NCI-H1048 (cell line): ENCODE results near the gene DIRAS2.
"Not testable (repeated sequence)": the region's sequence is repeated elsewhere in the genome, so short reads cannot be mapped to it uniquely, and the experiment has no call there.

Experiments used
- DNase-seq: peaks from one replicate; lab custom pipeline; 2025; lab: John Stamatoyannopoulos, UW

Gene DIRAS2, protein sequence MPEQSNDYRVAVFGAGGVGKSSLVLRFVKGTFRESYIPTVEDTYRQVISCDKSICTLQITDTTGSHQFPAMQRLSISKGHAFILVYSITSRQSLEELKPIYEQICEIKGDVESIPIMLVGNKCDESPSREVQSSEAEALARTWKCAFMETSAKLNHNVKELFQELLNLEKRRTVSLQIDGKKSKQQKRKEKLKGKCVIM

GRCh38 chr9:90642570-90643539 lies at the start of gene DIRAS2:
TSS of gene DIRAS2 (minus strand) at chr9:90642824. CDS start at chr9:90613827, 28,997 bp downstream.
- DNase-seq: peak; percentile 29

GRCh38 chr9:90684736-90685135 lies 42.1 kb upstream of the DIRAS2 start:
- DNase-seq: no peak

DNA sequence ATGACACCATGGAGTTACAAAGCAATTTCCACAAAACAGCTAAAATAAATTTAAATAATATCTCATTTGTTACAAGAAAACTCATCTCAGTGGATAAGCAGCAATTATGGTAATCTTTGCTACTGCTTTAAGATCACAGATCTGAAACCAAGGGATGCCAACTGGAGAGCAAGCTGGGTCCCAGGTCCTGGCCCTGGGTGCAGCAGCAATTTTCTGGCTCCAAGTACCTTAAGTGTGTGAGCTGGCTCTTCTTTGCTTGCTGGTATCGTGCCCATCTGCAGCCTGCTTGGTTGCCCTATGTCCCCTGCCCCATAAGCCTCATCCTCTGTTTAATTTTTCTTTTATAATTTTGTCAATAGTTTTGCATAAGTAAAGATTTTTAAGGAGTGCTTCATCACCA lies 41.5 kb upstream of the DIRAS2 start:
- no peak for DNase-seq

GRCh38 chr9:90680534-90680933 lies 37.9 kb upstream of the DIRAS2 start:
- DNase-seq: no peak

DNA sequence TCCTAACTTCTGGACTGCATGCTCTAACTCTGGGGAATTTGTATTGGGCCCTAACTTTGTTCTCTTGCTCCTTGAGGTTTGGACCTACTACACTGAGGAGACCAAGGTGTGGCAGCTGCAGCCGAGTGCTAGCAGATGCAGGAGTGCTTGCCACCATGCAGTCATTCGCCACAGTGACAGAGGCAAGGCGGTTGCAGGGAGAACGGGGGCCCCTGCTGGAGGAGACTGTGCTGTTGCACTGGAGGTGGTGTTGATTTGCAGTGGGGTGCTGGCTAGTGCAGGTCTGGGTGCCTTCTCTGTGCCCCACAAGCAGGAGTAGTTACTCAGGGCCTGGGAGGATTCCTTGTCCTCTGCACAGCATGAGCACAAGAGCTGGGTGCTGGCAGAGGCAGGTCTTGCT lies 22.4 kb upstream of the DIRAS2 start:
- no peak for DNase-seq

DNA sequence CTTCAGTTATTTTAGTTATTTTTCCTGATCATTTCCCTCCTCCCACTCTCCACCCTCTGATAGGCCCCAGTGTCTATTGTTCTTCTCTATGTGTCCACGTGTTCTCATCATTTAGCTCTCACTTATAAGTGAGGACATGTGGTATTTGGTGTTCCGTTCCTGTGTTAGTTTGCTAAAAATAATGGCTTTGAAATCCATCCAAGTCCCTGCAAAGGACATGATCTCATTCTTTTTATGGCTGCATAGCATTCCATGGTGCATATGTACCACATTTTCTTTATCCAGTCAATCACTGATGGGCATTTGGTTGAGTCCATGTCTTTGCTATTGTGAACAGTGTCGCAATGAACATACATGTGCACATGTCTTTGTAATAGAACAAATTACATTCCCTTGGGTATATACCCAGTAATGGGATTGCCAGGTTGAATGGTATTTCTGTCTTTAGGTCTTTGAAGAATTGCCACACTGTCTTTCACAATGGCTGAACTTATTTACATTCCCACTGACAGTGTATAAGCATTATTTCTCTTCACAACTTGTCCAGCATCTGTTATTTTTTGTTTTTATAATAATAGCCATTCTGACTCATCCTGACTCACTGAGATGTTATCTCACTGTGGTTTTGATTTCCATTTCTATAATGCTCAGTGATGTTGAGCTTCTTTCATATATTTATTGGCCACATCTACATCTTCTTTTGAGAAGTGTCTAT lies 17.2 kb upstream of the DIRAS2 start:
- DNase-seq: no peak

- DNase-seq: no peak
Observed at GRCh38 chr9:90658783-90659182, 16.2 kb upstream of the DIRAS2 start.

- DNase-seq: no peak
Observed at GRCh38 chr9:90658181-90658580, 15.6 kb upstream of the DIRAS2 start.

GRCh38 chr9:90656876-90657275 lies 14.3 kb upstream of the DIRAS2 start:
- DNase-seq: not testable (repeated sequence)

DNA sequence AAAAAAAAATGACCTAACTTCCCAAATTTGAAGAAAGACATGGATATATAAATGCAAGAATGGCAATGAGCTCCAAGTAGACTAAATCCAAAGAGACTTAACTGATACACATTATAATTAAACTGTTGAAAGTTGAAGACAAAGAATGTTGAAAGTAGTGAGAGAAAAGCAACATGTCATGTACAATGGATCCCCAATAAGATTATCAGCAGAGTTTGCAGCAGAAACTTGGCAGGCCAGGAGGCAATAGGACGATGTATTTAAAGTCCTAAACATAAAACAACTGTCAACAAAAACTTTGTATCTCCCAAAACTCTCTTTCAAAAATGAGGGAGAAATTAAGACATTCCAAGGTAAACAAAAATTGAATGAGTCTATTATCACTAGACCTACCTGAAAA lies 8.6 kb upstream of the DIRAS2 start:
- no peak for DNase-seq

GRCh38 chr9:90647843-90648242 lies 5.2 kb upstream of the DIRAS2 start:
- no peak for DNase-seq

- DNase-seq: no peak
Observed at GRCh38 chr9:90645721-90646120, 3.1 kb upstream of the DIRAS2 start.

DNA sequence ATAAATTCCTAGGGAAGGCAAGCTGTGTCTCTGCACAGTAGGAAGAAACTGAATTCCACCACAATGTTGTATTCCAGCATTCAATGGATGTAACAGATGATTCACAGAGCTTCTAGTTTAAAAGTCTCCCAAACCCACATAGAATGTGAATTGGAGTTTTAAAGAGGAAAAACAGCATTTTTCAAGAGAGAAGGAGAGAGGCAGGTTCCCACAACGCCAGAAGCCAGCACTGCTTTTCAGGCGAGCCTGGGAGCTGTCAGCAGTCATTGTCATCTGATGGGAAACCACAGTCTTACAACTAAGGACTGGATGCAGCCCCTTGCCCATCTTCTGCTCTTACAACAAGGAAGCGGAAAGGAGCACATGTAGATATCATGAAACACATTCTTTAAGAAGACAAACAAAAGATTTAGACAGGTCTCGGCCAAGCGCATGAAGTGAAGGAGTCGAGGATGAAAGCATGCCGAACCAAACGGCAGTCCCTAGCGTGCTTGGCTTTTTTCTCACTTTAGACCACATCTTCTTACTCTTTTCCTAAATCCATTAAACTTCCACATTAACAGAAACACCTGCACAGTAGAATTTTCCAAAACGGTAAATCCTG lies 638 bp downstream of the DIRAS2 start:
- no peak for DNase-seq

DNA sequence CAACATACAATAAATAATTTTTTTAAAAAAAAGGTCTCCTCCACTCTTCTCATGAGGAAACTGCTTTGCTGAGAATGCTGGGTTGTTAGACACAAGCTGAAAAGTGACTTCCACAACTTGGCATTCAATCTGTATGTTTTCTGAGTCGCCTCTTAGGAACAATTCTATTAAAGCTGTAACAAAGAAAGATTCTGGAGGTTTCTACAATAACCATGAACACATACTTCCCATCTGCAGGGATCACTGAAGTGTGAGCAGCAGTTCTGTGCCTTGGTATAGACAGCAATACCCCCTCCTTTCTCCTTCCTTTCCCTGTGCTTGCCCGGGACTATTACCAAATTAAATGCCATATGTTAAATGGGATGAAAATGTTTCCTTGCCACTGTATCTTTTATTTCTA lies 1.5 kb downstream of the DIRAS2 start:
- DNase-seq: no peak

GRCh38 chr9:90640361-90640760 lies 2.3 kb downstream of the DIRAS2 start:
- DNase-seq: no peak

- DNase-seq: no peak
Observed at GRCh38 chr9:90637626-90638025, 5.0 kb downstream of the DIRAS2 start.

DNA sequence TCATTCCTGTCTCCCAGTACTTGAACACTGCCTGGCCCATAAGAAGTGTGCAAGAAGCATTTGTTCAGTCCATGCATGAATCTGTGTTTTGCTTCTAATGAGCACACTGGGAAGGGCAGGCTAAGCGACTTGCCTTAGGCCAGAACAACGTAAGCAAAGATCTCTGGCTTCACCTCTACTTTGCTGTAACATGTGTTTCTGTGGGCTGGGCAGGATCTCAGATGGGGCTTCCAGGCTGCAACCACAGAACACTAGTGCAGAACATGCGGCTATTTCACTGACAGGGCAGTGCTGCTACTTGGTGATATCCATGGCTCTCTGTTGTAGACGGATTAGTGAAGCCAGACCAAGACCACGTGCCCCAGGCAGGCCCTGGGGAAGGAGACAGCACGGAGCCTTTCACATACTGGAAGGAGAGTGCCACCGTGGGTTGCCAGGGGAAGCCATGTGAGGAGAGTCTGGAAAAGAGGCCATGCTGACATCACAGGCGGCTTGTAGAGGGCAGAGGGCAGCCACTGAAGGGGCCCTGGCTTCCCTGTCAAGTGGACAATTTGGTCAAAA lies 9.9 kb downstream of the DIRAS2 start:
- no peak for DNase-seq

DNA sequence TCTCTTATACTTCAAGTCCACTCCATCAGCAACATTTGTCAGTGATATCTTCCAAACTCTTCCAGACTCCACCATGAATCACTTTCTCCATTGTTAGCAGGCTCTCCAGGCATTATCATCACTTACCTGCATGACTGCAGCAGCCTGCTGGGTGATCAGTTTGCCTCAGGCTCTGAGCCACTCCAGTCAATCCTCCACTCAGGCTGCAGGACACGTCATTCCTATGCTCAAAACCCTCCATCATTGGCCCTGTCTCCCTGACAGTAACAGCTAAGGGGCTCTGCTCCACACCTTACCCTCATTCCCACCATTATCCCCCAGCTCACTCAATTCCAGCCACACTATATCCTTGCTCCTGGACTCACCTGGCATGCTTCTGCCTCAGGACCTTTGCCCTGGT lies 10.7 kb downstream of the DIRAS2 start:
- DNase-seq: no peak

GRCh38 chr9:90629991-90630390 lies 12.6 kb downstream of the DIRAS2 start:
- DNase-seq: no peak

DNA sequence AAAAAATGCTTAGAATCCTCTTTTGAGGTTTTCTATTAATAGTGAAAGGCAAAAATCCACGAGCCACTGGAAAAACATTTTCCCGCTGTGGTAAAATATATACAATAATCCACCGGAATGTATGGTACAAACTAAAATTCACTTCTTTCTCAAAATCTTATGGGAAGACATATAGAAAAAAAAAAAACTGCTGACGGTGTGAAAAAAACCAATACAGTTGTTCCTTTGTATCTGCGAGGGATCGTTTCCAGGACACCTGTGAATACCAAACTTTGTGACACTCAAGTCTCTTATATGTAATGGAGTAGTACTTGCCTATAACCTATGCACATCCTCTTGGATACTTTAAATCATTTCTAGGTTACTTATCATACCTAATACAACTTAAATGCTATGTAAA lies 13.3 kb downstream of the DIRAS2 start:
- no peak for DNase-seq

- DNase-seq: no peak
Observed at GRCh38 chr9:90616806-90617205, 25.8 kb downstream of the DIRAS2 start.

DNA sequence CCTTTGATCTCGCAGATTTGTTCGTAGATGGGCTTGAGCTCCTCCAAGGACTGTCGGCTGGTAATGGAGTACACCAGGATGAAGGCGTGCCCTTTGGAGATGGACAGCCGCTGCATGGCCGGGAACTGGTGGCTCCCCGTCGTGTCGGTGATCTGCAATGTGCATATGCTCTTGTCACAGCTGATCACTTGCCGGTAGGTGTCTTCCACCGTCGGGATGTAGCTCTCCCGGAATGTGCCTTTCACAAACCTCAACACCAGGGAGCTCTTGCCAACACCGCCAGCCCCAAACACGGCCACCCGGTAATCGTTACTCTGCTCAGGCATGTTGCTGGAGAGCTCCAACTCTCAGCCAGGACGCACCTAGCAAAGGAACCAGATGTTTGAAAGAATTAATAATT lies 29.1 kb downstream of the DIRAS2 start:
- DNase-seq: no peak
